ENCODE data around the gene LRRC7.

DNA sequence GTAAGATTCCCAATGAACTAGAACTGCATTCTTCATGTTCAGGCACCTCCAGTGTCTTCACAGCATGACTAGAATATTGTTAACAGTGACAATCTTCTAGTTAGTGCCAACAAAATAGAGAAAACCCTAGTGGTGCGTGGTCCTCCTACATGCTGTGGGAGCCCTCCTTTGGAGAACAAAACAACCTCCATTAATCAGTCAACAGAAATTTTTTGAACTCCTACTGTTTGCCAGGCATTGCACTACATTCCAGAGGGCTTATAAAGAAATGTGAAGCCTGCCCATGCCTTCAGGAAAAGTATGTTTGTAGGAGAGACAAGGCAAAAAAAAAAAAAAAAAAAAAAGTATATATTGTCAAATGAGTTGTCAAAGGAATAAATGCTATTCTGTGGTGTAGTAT, 385.0 kb downstream of the LRRC7 start:
- TF ChIP-seq EZH2 (IDR thresholded peaks at IDR 0.05; ENCODE audit: borderline replicate concordance, low read depth, low read length, poor library complexity, severe bottlenecking) (no peak), CTCF (conservative IDR thresholded peaks at IDR 0.05; ENCODE audit: low read depth, low read length) (no peak)
